Cardiac septum (tissue), 1 donor: ENCODE results near the gene FAM177B. TPM values are rescaled to one million over a fixed set of nuclear protein-coding genes. Genes with fewer than 3 reads are reported as not detected.

ENCODE experiments used
- DNase-seq: peaks from one replicate; pipeline ENCODE4 v3.0.0-alpha.2; 2020; ENCODE audit warnings: low spot score
- intact Hi-C: fragments of 100-400 bp; cut with DNase I; formaldehyde crosslinking; loops from one replicate; pipeline ENCODE4 v1.14.0; 2022
- total RNA-seq: library from RNA; stranded (reverse); fragmentation: NEBNext Ultra II Directional; extraction: Animal tissue kit (Norgen Biotek cat#: 25700); gene quantifications from one replicate; pipeline ENCODE4 v1.2.1, GENCODE V29; 2021
- donor health status: DM: no; HTN: no; CAD: no.

The FAM177B gene
- total RNA-seq, 1 donor from 2014 or later, result not detected

- no peak for DNase-seq
- intact Hi-C loops, result no loop called here
Observed at GRCh38 chr1:222777977-222778376, 41.0 kb downstream of the FAM177B start.

GRCh38 chr1:222781251-222781650 lies 44.2 kb downstream of the FAM177B start:
- intact Hi-C loops, result no loop called here

GRCh38 chr1:222783051-222783450 lies 46.0 kb downstream of the FAM177B start:
- intact Hi-C loops, result no loop called here
- no peak for DNase-seq

More at GRCh38 chr1:222781251-222781650, 44.2 kb downstream of the FAM177B start:
- DNase-seq, result no peak

- DNase-seq, result no peak
- intact Hi-C loops, result no loop called here
Observed at GRCh38 chr1:222784371-222784770, 47.4 kb downstream of the FAM177B start.

GRCh38 chr1:222784916-222785315 lies 47.9 kb downstream of the FAM177B start:
- intact Hi-C loops, result no loop called here
- no peak for DNase-seq

- intact Hi-C loops, result no loop called here
Observed at GRCh38 chr1:222785529-222785928, 48.5 kb downstream of the FAM177B start.

GRCh38 chr1:222786121-222786520 lies 49.1 kb downstream of the FAM177B start:
- intact Hi-C loops, result no loop called here
- DNase-seq, result no peak

More at GRCh38 chr1:222785529-222785928, 48.5 kb downstream of the FAM177B start:
- DNase-seq, result no peak

GRCh38 chr1:222787729-222788128 lies 50.7 kb downstream of the FAM177B start:
- no peak for DNase-seq
- intact Hi-C loops, result no loop called here

GRCh38 chr1:222788402-222789156 lies 51.6 kb downstream of the FAM177B start:
- intact Hi-C loops, result no loop called here
- no peak for DNase-seq

- no peak for DNase-seq
- intact Hi-C loops, result loop anchor here (10.0 kb wide), 1 partner anchor 335 kb away; no protein-coding TSS in a partner anchor
Observed at GRCh38 chr1:222790115-222790514, 53.1 kb downstream of the FAM177B start.

- DNase-seq, result no peak
- intact Hi-C loops, result loop anchor here (10.0 kb wide), 1 partner anchor 334 kb away; no protein-coding TSS in a partner anchor
Observed at GRCh38 chr1:222790520-222790919, 53.5 kb downstream of the FAM177B start.

- intact Hi-C loops, result loop anchor here (10.0 kb wide), 1 partner anchor 334 kb away; no protein-coding TSS in a partner anchor
Observed at GRCh38 chr1:222791006-222791710, 54.2 kb downstream of the FAM177B start.

GRCh38 chr1:222792744-222793143 lies 55.7 kb downstream of the FAM177B start:
- intact Hi-C loops, result loop anchor here (10.0 kb wide), 1 partner anchor 332 kb away; no protein-coding TSS in a partner anchor
- DNase-seq, result no peak

More at GRCh38 chr1:222791006-222791710, 54.2 kb downstream of the FAM177B start:
- DNase-seq, result no peak

GRCh38 chr1:222794656-222795474 lies 57.9 kb downstream of the FAM177B start:
- no peak for DNase-seq
- intact Hi-C loops, result loop anchor here (2.0 to 10.0 kb wide), 2 partner anchors 286 to 330 kb away; no protein-coding TSS in a partner anchor

GRCh38 chr1:222798116-222798515 lies 61.1 kb downstream of the FAM177B start:
- DNase-seq, result no peak
- intact Hi-C loops, result loop anchor here (10.0 kb wide), 1 partner anchor 327 kb away; no protein-coding TSS in a partner anchor

- DNase-seq, result no peak
- intact Hi-C loops, result loop anchor here (10.0 kb wide), 1 partner anchor 326 kb away; no protein-coding TSS in a partner anchor
Observed at GRCh38 chr1:222798975-222799374, 62.0 kb downstream of the FAM177B start.
